ENCODE measurements around the gene PUS3.
"Not testable (repeated sequence)": the region's sequence is repeated elsewhere in the genome, so short reads cannot be mapped to it uniquely, and the experiment has no call there.

The PUS3 gene

GRCh38 chr11:125916683-125917347 lies 13.8 kb upstream of the PUS3 start:
- H2AFZ ChIP-seq (ENCODE audit: low read depth, low read length, severe bottlenecking): no peak overlapping the region
- H3F3A ChIP-seq (ENCODE audit: insufficient read depth): no peaks in the 10 kb centered on the region
- no peak overlapping the region for H3K9ac ChIP-seq (ENCODE audit: low read length)
- no peaks in the 10 kb centered on the region for H3K27me3 ChIP-seq (ENCODE audit: low read length)
- H3K27ac ChIP-seq (ENCODE audit: low read depth, low read length): no peak overlapping the region
- H3K4me2 ChIP-seq (ENCODE audit: low read depth, low read length, poor library complexity, severe bottlenecking): no peak overlapping the region
- H4K20me1 ChIP-seq (ENCODE audit: low read depth, low read length): no peaks in the 10 kb centered on the region
- no peaks in the 10 kb centered on the region for H3K79me2 ChIP-seq (ENCODE audit: insufficient read depth, low read length)
- H3K9me3 ChIP-seq (ENCODE audit: insufficient read depth, low read length): no peaks in the 10 kb centered on the region
- H3K36me3 ChIP-seq (ENCODE audit: low read length): no peaks in the 10 kb centered on the region
- TF ChIP-seq EZH2phosphoT487 (conservative IDR thresholded peaks at IDR 0.05; ENCODE audit: low read length): no peak
- TF ChIP-seq CTCF (IDR thresholded peaks at IDR 0.05; ENCODE audit: insufficient read depth, low read length, poor library complexity, severe bottlenecking): no peak
- H3K4me3 ChIP-seq (ENCODE audit: insufficient read depth, low read length, poor library complexity, severe bottlenecking): no peak overlapping the region
- H3K9me2 ChIP-seq (replicated peaks; ENCODE audit: insufficient read depth, low read length): no peaks in the 10 kb centered on the region

GRCh38 chr11:125914601-125915000 lies 11.6 kb upstream of the PUS3 start:
- not testable (repeated sequence) for H3K79me2 ChIP-seq (ENCODE audit: insufficient read depth, low read length); H3F3A ChIP-seq (ENCODE audit: insufficient read depth); H3K27me3 ChIP-seq (ENCODE audit: low read length); H3K9me2 ChIP-seq (replicated peaks; ENCODE audit: insufficient read depth, low read length); H3K9me3 ChIP-seq (ENCODE audit: insufficient read depth, low read length); H2AFZ ChIP-seq (ENCODE audit: low read depth, low read length, severe bottlenecking); H3K4me3 ChIP-seq (ENCODE audit: insufficient read depth, low read length, poor library complexity, severe bottlenecking); H3K27ac ChIP-seq (ENCODE audit: low read depth, low read length); H4K20me1 ChIP-seq (ENCODE audit: low read depth, low read length); H3K4me2 ChIP-seq (ENCODE audit: low read depth, low read length, poor library complexity, severe bottlenecking); H3K9ac ChIP-seq (ENCODE audit: low read length); H3K36me3 ChIP-seq (ENCODE audit: low read length)

GRCh38 chr11:125910226-125910849 lies 7.3 kb upstream of the PUS3 start:
- no peak overlapping the region for H3K27ac ChIP-seq (ENCODE audit: low read depth, low read length)
- no peaks in the 10 kb centered on the region for H3K36me3 ChIP-seq (ENCODE audit: low read length)
- H4K20me1 ChIP-seq (ENCODE audit: low read depth, low read length): no peaks in the 10 kb centered on the region
- no peaks in the 10 kb centered on the region for H3K9me2 ChIP-seq (replicated peaks; ENCODE audit: insufficient read depth, low read length)
- H3K4me2 ChIP-seq (ENCODE audit: low read depth, low read length, poor library complexity, severe bottlenecking): no peak overlapping the region
- H3K4me3 ChIP-seq (ENCODE audit: insufficient read depth, low read length, poor library complexity, severe bottlenecking): no peak overlapping the region
- H3K9me3 ChIP-seq (ENCODE audit: insufficient read depth, low read length): no peaks in the 10 kb centered on the region
- no peak for TF ChIP-seq EZH2phosphoT487 (conservative IDR thresholded peaks at IDR 0.05; ENCODE audit: low read length)
- TF ChIP-seq CTCF (IDR thresholded peaks at IDR 0.05; ENCODE audit: insufficient read depth, low read length, poor library complexity, severe bottlenecking): no peak
- no peak overlapping the region for H2AFZ ChIP-seq (ENCODE audit: low read depth, low read length, severe bottlenecking)
- H3K27me3 ChIP-seq (ENCODE audit: low read length): no peaks in the 10 kb centered on the region
- H3K79me2 ChIP-seq (ENCODE audit: insufficient read depth, low read length): no peaks in the 10 kb centered on the region
- no peaks in the 10 kb centered on the region for H3F3A ChIP-seq (ENCODE audit: insufficient read depth)
- H3K9ac ChIP-seq (ENCODE audit: low read length): no peak overlapping the region

- Histone ChIP-seq H3K79me2 (ENCODE audit: insufficient read depth, low read length) (peaks cover 12% of the 10 kb centered on the region; the same call in 1 of the 2 replicates), H3K27ac (ENCODE audit: low read depth, low read length) (no peak overlapping the region), H3K36me3 (ENCODE audit: low read length) (no peaks in the 10 kb centered on the region), H3K4me2 (ENCODE audit: low read depth, low read length, poor library complexity, severe bottlenecking) (no peak overlapping the region), H3K9ac (ENCODE audit: low read length) (no peak overlapping the region), H3K9me3 (ENCODE audit: insufficient read depth, low read length) (no peaks in the 10 kb centered on the region), H3K4me3 (ENCODE audit: insufficient read depth, low read length, poor library complexity, severe bottlenecking) (no peak overlapping the region), H4K20me1 (ENCODE audit: low read depth, low read length) (no peaks in the 10 kb centered on the region), H3F3A (ENCODE audit: insufficient read depth) (no peaks in the 10 kb centered on the region), H3K27me3 (ENCODE audit: low read length) (no peaks in the 10 kb centered on the region), H2AFZ (ENCODE audit: low read depth, low read length, severe bottlenecking) (no peak overlapping the region), H3K9me2 (replicated peaks; ENCODE audit: insufficient read depth, low read length) (no peaks in the 10 kb centered on the region)
- no peak for TF ChIP-seq CTCF (IDR thresholded peaks at IDR 0.05; ENCODE audit: insufficient read depth, low read length, poor library complexity, severe bottlenecking)
- TF ChIP-seq EZH2phosphoT487 (conservative IDR thresholded peaks at IDR 0.05; ENCODE audit: low read length): no peak
Measured at GRCh38 chr11:125904678-125905077, 1.7 kb upstream of the PUS3 start.
